Fibroblast of peridontal ligament (primary cell): ENCODE results near the gene PPP2R3B.
"Not testable (repeated sequence)": the region's sequence is repeated elsewhere in the genome, so short reads cannot be mapped to it uniquely, and the experiment has no call there.

Experiments used
- DNase-seq: peaks from one replicate; pipeline ENCODE4 v3.0.0-alpha.2; 2010; ENCODE audit errors: extremely low read depth

Gene PPP2R3B

GRCh38 chrX:305781-306613, 80.7 kb downstream of the PPP2R3B start:
- DNase-seq = not testable (repeated sequence)

DNA sequence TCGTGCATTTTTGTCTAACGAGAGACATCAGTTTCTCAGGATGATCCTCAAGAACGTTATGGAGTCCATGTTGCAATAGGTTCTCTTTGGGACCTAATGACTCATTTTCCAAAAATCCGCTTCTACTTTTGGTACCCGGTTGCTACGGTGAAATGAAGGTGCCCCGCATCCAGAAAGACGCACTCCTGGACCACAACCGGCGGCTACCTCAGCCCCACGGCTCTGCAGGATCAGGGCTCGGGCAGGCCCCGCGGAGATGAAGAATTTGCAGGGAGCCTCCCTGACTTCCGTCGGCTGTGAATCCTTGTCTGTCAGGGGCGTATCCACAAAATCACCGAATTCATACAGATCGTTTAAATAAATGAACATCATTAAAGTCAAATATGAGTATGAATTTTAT, 83.7 kb downstream of the PPP2R3B start:
- DNase-seq = no peak

DNA sequence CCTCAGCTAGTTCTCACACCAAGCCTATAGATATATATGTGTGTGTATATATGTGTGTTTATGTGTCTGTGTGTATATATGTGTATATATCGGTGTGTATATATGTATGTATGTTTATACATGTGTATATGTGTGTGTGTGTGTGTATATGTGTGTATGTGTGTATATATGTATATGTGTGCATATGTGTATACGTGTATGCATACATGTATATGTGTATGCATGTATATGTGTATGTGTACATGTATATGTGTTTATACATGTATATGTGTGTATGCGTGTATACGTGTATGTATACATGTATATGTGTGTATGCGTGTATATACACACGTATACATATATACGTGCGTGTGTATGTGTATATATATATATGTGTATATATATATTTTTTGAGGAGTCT, 86.4 kb downstream of the PPP2R3B start:
- DNase-seq = no peak

DNA sequence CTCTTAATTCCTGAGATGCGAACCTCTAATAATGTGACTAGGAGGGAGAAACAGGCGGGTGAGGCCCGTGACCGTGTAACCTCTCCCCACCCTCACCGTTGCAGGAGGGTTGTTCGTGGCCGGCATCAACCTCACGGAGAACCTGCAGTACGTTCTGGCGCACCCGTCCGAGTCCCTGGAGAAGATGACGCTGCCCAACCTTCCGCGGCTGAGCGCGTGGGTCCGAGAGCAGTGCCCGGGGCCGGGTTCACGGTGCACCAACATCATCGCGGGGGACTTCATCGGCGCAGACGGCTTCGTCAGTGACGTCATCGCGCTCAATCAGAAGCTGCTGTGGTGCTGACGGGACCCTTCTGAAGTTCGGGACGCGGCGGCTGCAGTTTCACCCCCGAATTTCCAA, 87.7 kb downstream of the PPP2R3B start:
- no peak for DNase-seq

DNA sequence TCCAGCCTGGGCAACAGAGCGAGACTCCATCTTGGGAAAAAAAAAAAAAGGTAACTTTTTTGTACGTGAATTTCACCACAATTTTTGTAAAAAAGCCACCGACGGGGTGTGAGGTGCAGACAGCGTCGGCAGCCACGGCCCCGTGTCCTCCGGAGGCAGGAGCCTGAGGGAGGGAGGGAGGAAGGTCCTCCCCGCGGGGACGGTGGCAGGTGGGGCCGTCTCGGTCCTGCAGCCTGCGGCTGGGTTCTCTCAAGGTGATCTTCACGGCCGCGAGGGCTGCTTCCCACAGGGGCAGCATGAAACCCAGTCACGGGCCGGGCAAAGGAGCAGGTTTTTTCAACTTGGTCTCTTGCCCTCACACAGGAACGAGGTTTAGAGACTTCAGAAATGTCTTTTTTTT, 91.6 kb downstream of the PPP2R3B start:
- no peak for DNase-seq

- no peak for DNase-seq
Measured at GRCh38 chrX:292900-293897, 93.5 kb downstream of the PPP2R3B start.

- DNase-seq = no peak
Measured at GRCh38 chrX:291411-291901, 95.3 kb downstream of the PPP2R3B start.

DNA sequence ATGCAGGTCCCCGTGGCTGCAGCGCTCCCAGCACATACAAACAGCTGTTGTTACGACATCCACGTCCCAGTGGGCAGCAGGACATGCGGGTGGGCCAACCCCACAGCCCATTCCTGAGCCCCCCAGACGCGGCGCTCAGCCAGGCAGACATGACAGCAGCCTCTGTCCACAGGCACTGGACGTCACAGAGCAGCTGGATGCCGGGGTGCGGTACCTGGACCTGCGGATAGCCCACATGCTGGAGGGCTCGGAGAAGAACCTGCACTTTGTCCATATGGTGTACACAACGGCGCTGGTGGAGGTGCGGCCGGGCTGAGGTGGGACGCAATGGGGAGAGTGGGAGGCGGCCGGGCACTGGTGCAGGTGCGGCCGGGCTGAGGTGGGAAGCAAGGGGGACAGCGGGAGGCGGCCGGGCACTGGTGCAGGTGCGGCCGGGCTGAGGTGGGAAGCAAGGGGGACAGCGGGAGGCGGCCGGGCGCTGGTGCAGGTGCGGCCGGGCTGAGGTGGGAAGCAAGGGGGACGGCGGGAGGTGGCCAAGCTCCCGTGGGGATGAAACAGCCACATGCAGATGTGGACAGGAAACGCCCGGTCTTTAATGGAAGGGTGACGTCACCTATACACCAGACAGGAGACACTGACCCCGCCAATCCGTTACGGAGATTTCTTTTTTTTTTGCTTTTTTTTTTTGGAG, 96.1 kb downstream of the PPP2R3B start:
- no peak for DNase-seq

DNA sequence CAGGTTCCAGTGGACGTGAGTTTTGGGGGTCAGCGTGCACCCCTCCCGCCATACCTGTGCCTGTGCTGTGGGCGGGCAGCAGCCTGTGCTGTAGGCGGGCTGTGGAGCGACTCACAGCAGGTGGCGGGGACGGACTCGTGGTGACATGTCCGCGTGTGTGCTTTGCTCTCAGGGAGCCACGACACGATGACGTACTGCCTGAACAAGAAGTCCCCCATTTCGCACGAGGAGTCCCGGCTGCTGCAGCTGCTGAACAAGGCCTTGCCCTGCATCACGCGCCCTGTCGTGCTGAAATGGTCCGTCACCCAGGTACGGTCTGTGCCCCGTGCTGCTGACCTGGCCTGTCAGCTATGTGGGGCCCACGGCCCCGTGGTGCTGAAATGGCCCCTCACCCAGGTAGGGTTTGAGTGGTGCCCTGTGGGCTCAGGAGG, 98.1 kb downstream of the PPP2R3B start:
- no peak for DNase-seq

- DNase-seq = no peak
Measured at GRCh38 chrX:287670-288069, 99.0 kb downstream of the PPP2R3B start.

DNA sequence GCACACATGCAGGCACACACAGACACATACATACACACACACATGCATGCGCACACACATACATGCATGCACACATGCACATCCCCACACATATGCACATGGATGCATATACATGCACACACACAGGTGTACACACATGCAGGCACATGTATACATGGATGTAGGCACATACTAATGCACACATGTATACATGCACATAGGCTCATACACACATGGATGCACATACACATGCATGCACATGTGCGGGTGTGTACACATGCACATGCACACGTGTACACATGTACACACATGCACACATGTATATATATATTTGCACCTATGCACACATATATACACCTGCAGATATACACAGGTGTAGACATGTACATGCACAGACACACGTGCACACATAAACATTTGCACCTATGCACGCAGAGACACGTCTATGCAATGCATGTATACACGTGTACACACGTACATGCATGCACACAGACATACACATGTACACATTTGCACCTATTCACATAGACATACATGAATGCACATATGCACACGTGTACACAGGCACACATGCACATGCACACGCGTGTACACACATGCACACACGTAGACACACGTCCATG, 101.5 kb downstream of the PPP2R3B start:
- DNase-seq = no peak
